HG03575 (cell line): Measurements from ENCODE around the gene PRKCQ.

Experiments used
- ATAC-seq: cut with Tn5 transposase; IDR thresholded peaks from one replicate; pipeline ENCODE4 v1.9.1; 2021; ENCODE audit not compliant: unreplicated experiment, insufficient number of reproducible peaks, low FRiP score; ENCODE audit errors: extremely low read depth

The PRKCQ gene

GRCh38 chr10:6536102-6536501, 44.0 kb downstream of the PRKCQ start:
- ATAC-seq, result no peak

DNA sequence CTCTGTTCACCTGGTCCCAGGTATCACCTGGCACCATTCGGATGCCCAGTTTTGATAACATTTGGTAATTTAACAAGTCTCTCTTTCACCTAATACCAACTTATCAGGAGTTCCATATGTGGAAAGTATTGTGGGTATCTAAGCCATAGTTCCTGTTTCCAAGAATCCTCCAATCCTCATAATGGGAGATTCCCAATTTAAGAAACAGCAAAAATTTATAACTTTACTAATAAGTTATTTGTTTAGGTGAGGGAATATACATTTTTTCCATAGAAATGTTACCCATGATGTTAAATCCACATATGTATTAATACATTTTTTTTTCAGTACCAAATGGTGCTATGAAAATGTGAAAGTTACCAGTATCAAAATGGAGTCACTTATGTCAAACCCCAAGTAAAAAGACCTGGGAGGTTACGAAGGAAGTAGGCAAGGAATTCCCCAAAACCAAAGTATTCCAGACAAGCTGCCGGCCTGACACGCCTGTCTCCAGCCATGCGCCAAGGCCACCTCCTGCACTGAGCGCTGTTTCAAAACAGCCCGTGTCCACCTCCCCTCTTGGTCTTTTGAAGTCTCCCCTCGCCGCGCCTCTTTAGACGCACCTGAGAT, 44.8 kb downstream of the PRKCQ start:
- ATAC-seq, result no peak

DNA sequence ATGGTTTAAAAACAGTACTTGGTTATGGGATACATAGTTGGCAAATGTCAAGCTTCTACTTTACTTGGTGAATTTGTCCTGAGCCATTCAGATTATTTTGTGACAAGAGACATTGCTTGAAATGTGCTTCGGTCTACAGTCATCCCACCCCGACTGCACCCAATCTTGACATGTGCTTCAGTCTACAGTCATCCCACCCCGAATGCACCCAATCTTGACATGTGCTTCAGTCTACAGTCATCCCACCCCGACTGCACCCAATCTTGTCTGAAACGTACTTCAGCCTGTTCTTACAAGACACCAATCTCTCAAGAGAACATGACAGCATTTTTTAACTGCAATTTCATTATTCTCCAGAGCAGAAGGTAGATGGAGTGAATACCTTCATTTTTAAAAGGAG, 47.8 kb downstream of the PRKCQ start:
- ATAC-seq, result no peak

- no peak for ATAC-seq
These were observed 49.1 kb downstream of the PRKCQ start for GRCh38 chr10:6530966-6531365.

- no peak for ATAC-seq
These were observed 49.8 kb downstream of the PRKCQ start for GRCh38 chr10:6530211-6530840.

- no peak for ATAC-seq
These were observed 51.7 kb downstream of the PRKCQ start for GRCh38 chr10:6528198-6528950.

DNA sequence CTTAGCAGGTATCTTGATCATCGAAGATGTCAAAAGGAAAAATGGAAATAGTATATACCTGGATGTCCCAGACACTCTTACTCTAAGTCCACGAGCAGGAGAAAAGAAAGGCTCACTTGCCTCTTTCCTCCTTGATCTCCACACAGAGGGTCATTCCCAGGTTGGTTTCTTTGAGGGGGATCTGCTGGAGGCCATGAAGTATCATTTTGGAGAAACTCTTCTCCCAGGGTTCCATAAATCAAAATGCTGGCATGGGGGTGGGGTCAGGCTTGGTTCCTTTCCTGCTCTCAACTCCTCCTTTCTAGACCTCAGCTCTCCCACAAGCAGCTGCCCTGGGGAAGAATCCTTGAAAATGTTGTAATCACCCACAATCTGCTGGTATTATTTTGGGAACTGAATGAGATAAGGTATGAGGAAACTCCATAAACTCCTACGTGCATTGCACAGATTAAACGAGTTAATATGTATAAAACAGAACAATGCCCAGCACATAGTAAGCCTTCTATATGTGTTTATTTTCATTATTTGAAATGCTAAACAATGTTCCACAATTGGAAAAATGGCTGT, 54.4 kb downstream of the PRKCQ start:
- no peak for ATAC-seq

DNA sequence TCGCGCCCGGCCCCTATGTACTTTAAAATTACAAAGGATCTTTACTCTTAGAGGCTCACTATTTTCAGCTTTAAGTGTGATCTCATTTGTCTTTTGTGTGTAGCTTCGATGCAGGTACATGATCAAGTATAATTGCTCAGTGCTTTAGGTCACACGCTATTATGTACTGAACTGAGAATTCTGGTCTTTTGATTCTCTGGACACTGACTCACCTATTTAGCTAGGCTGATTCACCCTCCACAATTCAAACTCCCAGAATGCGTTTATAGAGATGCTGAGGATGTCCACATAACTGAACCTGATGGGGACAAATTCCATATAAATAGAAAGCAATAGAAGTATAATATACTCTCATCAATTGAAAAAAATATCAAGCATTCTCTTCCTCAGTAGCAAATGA, 57.8 kb downstream of the PRKCQ start:
- no peak for ATAC-seq

DNA sequence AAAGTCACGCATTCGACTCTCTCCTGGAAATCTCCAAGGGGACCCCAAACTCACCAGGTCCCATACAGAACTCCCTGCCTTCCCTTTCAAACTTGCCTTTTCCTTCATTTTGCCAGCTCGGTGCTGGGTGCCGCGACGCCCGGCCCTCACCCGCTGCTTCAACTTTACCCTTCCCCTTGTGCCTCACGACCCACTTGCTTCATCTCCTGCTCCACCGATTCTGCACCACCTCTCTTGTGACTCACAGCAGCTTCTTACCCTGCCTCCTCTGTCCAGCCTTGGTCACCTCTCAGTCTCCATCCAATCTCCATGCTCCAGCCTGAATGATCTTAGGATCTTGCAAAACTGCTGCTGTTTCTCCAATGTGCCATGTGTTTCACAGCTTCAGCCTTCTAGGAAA, 59.9 kb downstream of the PRKCQ start:
- no peak for ATAC-seq

DNA sequence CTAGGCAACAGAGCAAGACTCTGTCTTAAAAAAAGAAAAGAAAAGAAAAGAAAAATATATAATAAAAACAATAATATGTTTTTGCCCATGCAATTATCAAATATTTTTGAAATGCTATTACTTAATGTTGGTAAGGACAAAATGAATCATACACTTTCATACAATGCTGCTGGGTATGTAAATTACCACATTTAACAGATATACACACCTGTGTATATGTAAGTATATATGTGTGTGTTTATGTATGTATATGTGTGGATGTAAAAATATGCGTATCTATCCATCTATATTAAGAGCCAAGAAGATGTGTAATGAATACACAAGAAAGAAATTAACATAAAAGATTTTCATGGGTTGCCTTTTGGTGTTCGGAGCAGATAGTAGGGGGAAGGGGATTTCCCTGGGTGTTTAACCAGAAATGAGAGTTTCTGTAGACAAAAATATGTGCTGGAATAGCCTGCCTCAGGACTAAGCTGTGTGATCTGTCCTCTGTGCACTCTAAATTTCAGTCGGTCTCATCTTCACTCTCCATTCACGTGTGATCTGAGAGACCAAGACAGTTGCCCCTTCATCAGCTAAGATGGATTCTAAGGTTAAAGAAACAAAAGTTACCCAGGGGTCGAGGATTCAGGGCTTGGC, 61.2 kb downstream of the PRKCQ start:
- ATAC-seq, result no peak

- ATAC-seq, result no peak
These were observed 63.2 kb downstream of the PRKCQ start for GRCh38 chr10:6516929-6517284.

DNA sequence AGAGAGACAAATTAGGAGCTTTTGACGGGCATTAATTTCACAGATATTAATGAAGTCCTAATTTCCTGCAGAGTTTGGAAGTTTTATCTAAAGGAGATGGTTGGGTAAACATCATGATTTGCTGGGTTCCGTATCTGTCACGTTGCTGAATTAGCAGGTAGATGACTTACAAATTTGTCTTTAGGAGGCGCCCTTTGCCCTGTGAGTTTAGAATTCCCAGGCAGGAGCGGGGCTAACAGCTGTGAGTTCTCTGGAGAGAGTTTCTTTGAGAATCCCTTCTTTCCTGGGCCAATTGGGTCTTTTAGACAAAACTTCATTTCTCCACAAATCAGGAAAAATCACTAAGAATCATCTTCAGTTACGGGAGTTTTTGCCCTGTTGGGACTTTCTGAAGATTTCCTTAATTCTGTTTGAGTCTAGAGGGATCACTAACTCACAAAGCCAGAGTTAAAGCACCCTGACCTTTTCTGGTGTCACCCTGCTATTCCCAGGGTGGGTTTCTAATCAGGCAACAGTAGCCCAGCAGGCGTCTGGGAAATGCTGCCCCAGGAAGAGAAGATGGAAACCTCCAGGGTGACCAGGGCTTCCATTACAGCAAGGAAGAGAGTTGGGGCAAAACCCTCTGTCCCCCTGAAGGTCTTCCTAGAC, 63.7 kb downstream of the PRKCQ start:
- no peak for ATAC-seq

DNA sequence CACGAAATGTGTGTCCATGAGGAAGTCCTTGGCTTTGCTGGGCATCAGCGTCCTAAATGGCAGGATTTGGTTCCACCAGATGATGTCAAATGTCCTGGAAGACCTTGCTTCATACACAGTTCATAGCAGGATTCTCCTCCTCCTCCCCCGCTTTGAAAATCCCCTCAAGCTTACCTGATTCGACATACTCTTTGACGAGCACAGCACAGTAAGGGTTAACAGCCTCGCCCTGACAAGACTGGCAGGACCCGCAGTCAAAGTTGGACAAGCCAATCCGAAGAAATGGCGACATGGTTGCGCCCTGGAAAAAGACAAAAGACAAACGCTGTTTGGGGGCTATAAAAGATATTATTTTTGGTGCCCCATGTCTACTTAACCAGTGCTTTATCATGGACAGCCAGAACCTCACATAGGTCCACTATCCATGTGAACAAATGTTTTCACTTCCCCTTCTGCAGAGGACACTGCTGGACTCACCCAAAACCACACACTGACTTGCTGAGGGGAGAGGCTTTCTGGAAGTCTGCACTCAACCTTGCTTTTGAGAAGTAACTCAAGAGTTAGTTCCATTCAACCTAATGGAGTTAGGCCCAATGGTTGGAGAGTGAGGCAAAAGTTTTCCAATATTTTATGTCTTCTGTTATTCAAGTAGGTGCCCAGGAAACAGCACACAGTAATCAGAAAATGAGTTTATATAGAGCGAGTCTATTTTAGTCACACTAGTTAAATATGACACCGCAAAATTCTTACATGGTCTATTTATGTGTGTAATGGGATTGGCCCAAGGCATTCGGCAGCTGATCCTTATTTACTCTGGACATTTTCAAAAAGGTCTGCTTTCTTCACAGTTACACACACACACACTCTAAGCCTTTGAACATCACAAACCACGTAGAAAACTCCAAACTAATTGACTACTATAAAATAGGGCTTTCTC, 65.0 kb downstream of the PRKCQ start:
- ATAC-seq, result no peak

- no peak for ATAC-seq
These were observed 65.9 kb downstream of the PRKCQ start for GRCh38 chr10:6514180-6514579.

- ATAC-seq, result no peak
These were observed 66.6 kb downstream of the PRKCQ start for GRCh38 chr10:6513476-6513875.

DNA sequence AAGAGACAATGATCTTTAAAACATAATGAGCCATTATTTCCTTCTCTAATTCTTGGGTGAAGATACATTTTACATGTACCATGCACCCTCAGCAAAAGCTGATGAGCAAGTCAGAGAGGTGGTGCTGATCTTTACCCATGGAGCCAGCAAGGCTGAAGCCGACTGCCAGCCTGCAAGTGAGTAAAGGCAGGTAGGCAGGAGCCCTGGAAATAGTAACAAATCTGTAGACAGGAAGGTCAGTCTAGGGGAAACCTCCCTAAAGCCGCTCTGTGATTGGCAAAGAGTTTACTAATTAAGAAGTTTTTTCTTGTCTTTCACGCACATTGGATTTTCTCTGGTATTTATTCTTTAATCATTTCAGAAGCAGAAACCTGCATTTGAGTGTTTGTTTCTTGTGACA, 67.9 kb downstream of the PRKCQ start:
- no peak for ATAC-seq

- no peak for ATAC-seq
These were observed 68.7 kb downstream of the PRKCQ start for GRCh38 chr10:6511347-6511746.

DNA sequence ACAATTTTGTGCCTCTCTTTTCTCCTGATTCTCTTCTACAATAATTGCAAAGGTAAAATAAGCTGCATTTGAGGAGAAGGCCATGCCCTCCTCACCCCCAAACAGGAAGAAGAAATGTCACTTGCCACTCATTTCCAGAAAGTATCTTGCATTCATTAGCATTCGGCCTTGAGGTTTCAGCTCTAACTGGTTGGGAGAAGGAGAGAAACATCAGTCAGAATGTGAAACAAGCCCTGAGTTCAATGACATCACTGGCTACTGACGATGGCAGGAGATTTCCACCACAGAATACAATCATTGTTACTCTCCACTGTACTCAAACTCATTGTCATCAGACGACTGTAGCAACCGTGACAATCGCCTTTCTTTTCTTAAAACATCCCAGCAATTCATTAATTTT, 72.8 kb downstream of the PRKCQ start:
- no peak for ATAC-seq
